Activated CD4-positive, alpha-beta T cell treated with anti-CD3 and anti-CD28 coated beads, Interleukin-2, amount 50 U/mL, for 1 hour (primary cell): Measurements from ENCODE around the gene CORO2B.
"Not testable (repeated sequence)": the region's sequence is repeated elsewhere in the genome, so short reads cannot be mapped to it uniquely, and the experiment has no call there.

Experiments
- DNase-seq: peaks from one replicate; pipeline ENCODE4 v3.0.0-alpha.2; 2020

The CORO2B gene

DNA sequence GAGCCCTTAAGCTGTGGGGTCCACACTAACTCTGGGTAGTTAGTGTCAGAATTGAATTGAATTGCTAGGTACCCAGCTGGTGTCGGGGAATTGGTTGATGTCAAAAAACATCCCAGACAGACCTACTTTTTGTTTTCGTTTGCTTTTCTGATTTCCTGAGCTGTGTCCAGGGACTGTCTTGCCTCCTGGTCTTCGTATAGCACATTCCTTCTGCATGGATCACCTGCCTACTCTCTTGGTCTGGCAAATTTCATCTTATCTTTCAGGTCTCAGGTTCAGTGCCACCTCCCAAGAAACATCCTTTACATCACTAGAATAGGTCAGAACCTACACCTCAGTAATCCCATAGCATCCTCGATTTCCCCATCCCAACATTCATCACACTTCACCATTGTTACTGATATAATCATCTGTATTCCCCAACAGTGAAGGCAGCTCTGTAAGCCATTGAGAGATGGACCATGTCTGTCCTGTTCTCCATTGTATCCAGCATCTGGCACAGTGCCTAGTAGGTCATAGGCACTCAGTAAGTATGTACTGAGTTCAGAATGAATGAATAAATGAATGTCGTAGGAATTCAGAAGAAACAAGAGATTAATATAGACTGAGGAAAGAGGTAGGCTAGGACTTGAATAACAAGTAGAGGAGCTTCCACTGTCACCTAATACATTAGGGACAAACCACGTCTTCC is 160.7 kb downstream of the CORO2B start:
- no peak for DNase-seq

DNA sequence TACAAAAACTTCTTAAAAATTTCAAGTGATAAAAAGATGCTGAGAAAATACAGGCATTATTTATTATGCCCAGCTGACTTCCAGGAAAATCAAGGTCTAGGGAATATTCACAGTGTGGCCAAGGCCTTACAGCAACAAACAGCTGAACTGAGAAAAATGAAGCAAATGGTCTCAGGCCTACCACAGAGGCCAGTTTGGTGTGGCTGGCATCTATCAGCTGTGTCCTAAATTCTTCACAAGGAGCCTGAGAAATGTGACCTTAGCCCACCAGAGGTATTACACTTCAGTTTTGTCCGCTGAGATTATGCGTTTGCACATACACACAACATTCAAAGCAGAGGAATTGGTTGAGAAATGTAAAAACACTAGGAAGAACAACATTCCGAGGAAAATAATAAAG is 164.5 kb downstream of the CORO2B start:
- no peak for DNase-seq

DNA sequence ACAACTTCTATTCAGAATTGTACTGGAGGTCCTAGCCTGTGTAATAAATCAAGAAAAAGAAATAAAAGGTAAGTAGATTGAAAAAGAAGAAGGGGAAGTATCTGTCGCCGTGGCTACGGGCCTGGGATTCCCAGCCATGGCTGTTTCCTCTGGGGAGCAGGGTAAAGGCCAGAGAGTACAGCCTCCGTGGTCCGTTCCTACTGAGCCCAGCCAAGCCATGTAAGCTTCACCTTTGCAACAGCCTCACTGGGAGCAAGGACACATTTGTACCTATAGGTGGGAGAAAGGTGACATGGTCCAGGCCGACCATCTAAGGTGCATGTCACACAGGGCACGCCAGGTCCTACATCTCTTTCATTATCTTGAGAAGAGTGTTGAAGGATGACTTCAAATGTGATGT is 170.6 kb downstream of the CORO2B start:
- no peak for DNase-seq

DNA sequence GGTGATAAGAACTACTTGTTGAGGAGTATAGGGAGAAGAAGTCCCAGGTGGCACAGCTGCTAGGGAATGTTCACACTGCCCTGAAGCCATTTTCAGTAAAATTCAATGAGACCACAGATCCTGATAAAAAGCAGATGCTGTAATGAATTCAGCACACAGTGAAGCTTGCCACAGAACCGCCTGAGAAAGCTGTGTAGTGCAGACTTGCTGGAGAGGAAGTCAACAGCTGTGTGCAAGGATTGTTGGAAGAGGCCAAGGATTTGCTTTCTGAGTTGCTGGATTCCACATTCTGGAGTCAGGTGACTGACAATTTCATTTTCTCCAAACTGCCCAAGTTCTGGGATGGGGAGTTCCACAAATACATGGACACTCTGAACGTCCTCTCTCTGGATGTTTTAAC is 171.0 kb downstream of the CORO2B start:
- DNase-seq: no peak

DNA sequence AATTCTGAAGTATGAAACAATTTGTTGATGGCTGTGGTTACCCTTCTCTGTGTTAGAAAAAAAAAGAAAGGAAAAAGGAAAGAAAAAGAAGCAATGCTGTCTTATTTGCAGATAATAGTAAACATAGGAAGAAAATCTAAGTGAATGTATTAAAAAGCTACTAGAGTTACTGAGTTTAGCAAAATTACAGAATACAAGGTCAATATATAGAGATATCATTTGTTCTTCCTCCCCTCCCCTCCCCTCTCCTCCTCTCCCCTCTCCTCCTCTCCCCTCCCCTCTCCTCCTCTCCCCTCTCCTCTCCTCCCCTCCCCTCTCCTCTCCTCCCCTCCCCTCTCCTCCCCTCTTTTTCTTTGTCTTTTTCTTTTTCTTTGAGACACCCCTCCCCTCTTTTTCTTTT is 172.8 kb downstream of the CORO2B start:
- no peak for DNase-seq

DNA sequence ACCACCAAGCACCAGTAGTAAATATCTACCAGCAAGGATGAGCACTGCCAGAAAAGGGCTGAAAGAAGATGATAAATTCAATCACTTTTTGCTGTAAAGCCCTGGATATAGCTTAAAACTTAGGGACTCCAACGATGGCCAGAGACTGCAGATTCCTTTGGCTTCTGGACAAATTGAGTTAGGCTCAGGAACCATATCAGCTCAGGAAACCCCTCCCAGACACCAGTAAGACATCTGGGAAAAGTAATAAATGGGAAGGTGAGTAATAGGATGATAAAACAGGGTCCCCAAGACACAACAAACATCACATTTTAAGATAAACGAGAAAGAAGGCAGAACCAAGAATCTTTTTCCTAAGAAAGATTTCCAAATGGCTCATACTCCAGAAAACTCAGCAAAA is 176.9 kb downstream of the CORO2B start:
- DNase-seq: no peak

DNA sequence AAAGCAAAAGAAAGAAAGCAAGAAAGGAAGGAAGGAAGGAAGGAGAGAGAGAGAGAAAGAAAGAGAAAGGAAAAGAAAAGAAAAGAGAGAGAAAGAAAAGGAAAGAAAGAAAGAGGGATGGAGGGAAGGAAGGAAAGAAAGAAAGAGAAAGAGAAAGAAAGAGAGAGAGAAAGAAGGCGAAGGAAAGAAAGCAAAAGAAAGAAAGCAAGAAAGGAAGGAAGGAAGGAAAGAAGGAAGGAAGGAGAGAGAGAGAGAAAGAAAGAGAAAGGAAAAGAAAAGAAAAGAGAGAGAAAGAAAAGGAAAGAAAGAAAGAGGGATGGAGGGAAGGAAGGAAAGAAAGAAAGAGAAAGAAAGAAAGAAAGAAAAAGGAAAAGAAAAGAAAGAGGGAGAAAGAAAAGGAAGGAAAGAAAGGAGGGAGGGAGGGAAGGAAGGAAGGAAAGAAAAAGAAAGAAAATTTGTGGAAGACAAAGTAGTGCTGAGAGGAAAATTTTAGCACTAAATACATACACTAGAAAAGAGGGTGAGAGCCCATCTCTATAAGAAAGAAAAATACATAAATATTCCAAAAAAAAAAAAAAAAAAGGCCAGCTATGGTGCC is 181.3 kb downstream of the CORO2B start:
- DNase-seq: not testable (repeated sequence)

DNA sequence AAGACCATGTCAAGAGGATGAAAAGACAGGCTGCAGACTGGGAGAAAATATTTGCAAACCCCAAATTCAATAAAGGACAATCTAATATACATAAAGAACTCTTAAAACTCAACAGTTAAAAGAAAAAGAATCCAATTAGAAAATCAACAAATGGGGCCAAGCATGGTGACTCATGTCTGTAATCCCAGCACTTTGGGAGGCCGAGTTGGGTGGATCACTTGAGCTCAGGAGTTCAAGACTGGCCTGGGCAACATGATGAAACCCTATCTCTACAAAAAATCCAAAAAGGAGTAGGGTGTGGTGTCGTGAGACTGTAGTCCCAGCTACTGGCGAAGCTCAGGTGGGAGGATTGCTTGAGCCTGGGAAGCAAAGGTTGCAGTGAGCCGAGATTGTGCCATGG is 184.3 kb downstream of the CORO2B start:
- DNase-seq: no peak

DNA sequence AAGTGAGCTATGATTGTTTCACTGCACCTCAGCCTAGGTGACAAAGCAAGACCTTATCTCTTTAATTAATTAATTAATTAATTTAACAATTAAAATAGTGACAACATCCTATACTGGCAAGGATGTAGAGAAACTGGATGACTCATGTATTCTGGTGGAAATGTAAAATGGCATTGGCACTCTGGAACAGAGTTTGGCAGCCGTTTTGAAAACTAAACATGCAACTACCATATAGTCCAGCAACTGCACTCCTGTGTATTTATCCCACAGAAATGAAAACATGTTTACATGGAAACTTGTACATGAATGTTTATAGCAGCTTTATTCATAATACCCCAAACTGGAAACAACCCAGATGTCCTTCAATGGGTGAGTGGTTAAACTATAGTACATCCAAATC is 185.3 kb downstream of the CORO2B start:
- DNase-seq: no peak

DNA sequence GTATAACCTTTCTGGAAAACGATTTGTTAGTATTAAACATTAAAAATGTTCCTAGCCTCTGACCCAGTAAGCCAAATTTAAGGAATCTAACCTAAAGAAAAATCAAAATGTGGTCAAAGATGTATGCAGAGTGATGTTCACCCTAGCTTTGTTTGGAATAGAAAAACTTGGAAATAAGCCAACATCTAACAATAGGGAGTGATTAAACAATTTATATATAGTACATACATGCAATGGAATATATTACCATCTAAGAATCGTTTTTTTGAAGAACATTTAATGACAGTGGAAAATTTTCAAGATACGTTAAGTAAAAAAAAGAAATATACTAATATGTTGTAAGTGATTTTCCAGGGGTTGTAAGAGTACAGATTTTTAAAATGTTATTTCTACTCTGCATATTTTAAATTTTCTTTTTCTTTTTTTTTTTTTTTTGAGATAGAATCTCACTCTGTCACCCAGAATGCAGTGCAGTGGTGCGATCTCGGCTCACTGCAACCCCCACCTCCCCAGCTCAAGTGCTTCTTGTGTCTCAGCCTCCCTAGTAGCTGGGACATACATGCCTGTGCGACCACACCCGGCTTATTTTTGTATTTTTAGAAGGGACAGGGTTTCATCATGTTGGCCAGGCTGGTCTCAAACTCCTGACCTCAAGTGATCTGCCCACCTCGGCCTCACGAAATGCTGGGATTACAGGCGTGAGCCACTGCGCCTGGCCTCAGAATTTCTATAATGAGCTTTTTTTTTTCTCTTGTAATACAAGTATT is 187.0 kb downstream of the CORO2B start:
- no peak for DNase-seq

DNA sequence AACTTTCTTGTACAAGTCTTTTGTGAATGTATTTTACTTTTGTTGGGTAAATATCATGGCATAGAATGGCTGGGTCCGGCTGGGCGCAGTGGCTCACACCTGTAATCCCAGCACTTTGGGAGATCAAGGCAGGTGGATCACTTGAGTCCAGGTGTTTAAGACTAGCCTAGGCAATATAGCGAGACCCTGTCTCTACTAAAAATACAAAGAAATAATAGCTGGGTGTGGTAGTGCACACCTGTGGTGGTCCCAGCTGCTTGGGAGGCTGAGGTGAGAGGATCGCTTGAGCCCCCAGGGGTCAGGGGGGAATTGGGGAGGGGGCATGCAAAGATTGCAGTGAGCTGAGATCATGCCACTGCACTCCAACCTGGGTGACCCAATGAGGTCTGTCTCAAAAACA is 189.0 kb downstream of the CORO2B start:
- no peak for DNase-seq

DNA sequence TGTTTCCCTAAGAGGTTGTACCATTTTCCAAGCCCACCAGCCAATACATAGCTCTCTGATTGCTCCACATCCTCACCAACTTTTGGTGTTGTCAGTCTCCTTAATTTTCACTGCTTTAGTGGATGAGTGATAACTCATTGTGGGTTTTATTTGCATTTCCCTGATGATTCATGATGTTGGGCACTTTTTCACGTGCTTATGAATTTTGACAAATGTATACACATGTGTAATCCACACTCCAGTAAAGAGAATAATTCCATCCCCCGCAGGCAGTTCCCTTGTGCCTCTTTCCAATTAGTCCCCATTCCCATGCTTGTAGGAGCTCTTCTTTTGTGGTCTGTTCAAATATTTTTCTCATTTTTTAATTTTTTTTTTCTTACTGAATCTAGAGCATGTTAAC is 189.5 kb downstream of the CORO2B start:
- no peak for DNase-seq

DNA sequence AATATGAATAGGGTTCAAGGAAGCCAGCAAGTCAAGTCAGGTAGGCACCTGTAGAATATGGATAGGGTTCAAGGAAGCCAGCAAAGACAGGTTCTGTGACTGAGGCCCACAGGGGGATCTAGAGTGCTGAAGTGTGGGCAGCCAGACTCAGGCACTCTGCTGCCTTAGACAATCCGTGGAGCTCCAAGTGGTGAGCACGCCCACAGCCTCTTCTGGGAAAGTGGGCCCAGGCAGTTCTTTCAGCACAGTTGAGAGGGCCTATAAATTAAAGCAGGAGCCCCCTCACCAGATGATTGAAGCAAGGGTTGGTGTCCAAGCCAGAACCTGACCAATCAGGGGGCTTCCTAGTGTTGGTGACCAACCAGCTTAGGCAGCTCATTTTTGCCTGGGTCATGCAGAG is 190.9 kb downstream of the CORO2B start:
- no peak for DNase-seq

DNA sequence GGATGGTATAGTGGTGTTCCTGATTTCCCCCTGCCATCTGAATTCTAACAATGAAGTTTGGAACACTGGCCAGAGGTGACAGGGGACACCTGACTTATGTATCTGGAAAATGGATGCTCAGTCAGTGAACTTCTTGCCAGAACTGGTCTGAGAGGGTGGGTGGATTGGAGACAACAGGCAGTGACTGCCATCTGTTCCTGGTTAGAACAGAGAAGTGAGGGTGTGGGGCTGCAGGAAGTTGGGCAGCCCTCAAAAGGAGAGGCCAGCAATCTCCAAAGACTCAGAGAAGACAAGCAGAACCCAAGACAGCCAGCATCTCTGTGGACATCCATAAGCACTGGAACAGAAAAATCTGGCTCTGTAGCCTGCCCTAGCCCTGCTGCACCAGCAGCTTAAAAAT is 191.4 kb downstream of the CORO2B start:
- no peak for DNase-seq

DNA sequence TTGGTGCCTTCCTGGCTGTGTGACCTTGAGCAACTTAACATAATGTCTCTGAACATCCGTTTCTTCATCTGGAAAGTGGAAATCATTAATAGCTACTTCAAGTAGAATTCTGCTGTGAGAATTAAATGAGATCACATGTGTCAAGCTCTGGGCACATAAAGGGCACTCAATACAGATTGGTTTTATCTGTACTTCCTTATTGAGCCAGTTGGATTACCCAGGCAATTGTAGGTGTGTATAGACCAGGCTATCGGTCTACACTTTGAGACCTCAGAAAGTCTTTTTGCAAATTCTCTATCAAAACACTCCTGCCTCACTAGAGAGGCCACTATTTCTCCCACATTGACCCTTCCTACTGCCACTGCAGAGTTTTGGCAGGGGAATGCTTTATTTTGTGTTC is 194.2 kb downstream of the CORO2B start:
- no peak for DNase-seq

DNA sequence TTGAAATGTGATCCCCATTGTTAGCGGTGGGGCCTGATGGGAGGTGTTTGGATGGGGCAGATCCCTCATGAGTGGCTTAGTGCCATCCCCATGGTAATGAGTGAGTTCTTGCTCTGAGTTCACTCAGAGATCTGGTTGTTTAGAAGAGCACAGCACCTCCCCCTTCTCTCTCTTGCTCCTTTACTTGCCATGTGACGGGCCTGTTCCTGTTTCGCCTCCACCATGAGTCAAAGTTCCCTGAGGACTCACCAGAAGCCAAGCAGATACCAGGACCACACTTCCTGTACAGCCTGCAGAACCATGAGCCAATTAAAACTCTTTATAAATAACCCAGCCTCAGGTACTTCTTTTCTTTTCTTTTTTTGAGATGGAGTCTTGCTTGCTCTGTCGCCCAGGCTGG is 195.3 kb downstream of the CORO2B start:
- DNase-seq: no peak

DNA sequence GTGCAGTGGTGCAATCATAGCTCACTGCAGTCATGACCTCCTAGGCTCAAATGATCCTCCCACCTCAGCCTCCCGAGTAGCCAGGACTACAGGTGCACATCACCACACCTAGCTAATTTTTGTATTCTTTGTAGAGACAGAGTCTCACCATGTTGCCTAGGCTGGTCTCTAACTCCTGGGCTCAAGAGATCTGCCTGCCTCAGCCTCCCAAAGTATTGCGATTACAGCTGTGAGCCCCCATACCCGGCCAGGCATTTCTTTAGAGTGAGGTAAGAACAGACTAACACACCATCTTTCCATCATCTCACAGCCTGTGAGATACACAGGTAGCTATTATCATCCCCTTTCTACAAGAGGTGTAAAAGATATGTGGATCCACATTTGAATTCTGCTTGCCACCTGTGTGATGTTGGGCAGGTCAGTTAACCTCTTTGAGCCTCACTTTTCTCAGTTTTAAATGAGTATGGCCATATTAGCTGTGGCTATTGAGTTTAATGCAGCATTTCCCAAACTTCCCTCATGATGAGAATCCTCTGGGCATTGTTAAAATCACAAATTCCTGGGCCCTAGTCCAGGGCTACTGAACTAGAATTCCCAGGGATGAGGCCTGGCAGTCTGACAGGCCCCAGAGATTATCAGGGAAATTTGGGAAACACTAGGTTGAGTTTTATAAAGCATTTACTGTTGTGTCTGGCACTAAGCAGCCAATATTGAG is 195.9 kb downstream of the CORO2B start:
- no peak for DNase-seq

DNA sequence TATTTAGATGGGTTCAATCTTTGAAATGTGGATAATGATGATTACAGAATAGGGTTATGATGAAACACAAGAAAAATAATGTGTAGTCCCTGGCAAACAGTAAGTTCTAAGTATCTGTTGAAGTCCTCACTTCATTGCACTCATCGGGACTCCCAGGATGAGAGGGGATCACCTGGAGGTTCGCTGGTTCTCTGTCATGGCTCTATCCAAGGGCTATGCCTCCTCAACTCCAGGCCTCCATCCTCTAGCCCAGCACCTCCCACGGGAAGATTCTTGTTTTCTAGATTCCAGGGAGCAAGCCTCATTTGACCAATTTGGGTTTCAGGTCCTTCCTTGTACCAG is 196.4 kb downstream of the CORO2B start:
- DNase-seq: no peak

DNA sequence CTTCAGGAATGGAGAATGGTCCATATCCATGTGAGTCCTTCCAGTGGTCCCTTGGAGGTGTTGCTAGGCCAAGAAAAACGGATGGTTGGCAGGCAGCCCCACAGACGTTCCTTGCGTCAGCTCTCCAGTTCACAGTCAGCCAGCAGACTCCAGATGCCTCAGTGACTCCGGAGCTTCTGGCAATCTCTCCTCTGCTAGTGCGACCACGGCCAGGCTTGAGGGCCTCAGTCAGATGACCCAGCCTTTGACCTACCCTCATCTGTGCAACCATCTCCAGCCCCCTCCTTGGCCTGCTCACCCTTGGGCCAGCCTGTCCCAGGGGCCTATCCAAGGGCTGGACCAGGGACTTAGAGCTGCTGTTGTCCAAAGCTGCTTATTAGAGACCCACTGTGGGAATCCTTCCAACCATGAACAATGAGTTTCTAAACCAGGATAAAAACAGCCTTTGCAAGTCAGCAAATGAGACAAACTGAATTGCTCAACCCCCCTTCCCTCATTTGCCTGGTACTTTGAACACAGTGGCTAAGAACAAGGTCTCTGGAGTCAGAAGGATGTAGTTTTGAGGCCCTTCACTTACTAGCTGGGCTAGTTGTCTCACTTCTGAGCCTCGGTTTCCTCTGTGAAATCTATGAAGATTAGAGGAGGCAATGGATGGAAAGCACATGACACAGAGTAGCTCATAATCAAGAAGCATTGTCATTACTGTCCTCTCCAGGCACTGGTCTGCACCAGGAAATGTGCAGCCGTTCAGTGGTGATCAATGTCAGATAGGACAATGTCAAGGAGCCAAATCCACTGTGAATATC is 197.1 kb downstream of the CORO2B start:
- DNase-seq: no peak

DNA sequence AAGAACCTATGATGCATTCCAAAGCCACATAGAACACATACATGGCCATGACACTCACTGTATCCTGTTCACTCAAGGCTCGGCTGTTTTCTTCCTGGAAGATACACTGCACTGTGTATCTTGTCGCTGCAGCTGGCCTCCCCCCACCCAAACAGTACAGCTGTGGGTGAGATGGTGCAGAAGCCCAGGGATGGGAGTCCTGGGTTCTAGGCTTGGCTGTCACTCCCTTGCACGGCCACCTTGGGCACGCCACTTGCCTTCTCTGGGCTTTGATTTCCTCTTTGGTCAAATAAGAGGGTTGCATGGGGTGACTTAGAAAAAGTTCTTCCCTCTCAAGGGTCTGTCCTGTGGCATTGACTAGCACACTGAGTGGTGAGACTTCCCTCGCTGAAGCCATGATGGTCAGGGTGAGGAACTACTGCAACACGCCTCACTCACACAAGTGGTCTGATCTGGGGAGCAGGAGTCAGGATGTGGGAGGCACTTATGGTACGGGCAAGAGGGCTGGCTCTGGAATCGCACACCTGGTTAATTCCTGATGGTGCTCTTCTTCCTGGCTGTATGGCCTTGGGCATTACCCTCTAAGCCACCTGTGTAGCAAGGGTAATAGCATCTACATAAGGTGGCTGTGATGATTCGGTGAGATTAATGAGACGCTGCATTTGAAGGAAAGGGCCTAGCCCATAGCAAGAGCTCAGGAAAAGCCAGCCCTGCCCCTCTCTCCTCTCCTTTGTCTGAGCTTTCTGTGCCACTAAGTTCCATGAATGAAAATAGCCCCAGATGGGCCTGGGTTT is 197.9 kb downstream of the CORO2B start:
- DNase-seq: no peak
